SU-DHL-6 (cell line): ENCODE data around the gene ATG14.
"Not testable (repeated sequence)": the region's sequence is repeated elsewhere in the genome, so short reads cannot be mapped to it uniquely, and the experiment has no call there.

Experiments used
- H2AFZ ChIP-seq: fragments of 200-600 bp; sonication (generic); 2 replicates; pipeline ENCODE4 v1.6.1; 2014; ENCODE audit warnings: low read depth, mild to moderate bottlenecking, moderate library complexity, mixed read lengths, antibody characterized with exemption, low read length; ENCODE audit not compliant: severe bottlenecking
- H3F3A ChIP-seq: fragments of 200-600 bp; shearing (Covaris generic); 2 replicates; pipeline ENCODE4 v1.6.0; 2016; ENCODE audit warnings: antibody characterized with exemption, mild to moderate bottlenecking; ENCODE audit not compliant: insufficient read depth
- H3K27ac ChIP-seq: fragments of 200-600 bp; sonication (generic); 2 replicates; pipeline ENCODE4 v1.5.1; 2016; ENCODE audit warnings: low read depth, mild to moderate bottlenecking, low read length, moderate library complexity, mixed read lengths
- H3K27me3 ChIP-seq: fragments of 200-600 bp; sonication (generic), shearing (Covaris generic); 2 replicates; pipeline ENCODE4 v1.6.0; 2014; ENCODE audit warnings: mild to moderate bottlenecking, low read length
- H3K36me3 ChIP-seq: fragments of 200-600 bp; sonication (generic); 2 replicates; pipeline ENCODE4 v1.6.1; 2014; ENCODE audit warnings: mild to moderate bottlenecking, low read length, mixed read lengths
- H3K4me2 ChIP-seq: fragments of 300-600, 200-600 bp; shearing (Covaris generic), sonication (generic); 2 replicates; pipeline ENCODE4 v1.6.0; 2014; ENCODE audit warnings: low read length, low read depth, mild to moderate bottlenecking; ENCODE audit not compliant: poor library complexity, severe bottlenecking
- H3K4me3 ChIP-seq: fragments of 200-600 bp; sonication (generic); 2 replicates; pipeline ENCODE4 v1.5.1; 2014; ENCODE audit warnings: antibody characterized with exemption, low read length, mild to moderate bottlenecking, mixed read lengths; ENCODE audit not compliant: insufficient read depth, poor library complexity, severe bottlenecking
- H3K79me2 ChIP-seq: fragments of 200-600 bp; sonication (generic); 2 replicates; pipeline ENCODE4 v1.6.1; 2014; ENCODE audit warnings: mild to moderate bottlenecking, low read length, moderate library complexity; ENCODE audit not compliant: insufficient read depth
- H3K9ac ChIP-seq: fragments of 200-600 bp; sonication (generic); 2 replicates; pipeline ENCODE4 v1.7.0; 2014; ENCODE audit warnings: mild to moderate bottlenecking, low read length
- H3K9me2 ChIP-seq: fragments of 200-600 bp; sonication (generic); replicated peaks from 2 replicates; pipeline ENCODE4 v1.6.1; 2014; ENCODE audit warnings: low read length; ENCODE audit not compliant: insufficient read depth
- H3K9me3 ChIP-seq: fragments of 200-600 bp; sonication (generic); 2 replicates; pipeline ENCODE4 v1.6.1; 2014; ENCODE audit warnings: low read length, mixed read lengths; ENCODE audit not compliant: insufficient read depth
- H4K20me1 ChIP-seq: fragments of 200-600 bp; sonication (generic); 2 replicates; pipeline ENCODE4 v1.6.1; 2014; ENCODE audit warnings: low read depth, mild to moderate bottlenecking, antibody characterized with exemption, low read length, moderate library complexity, mixed read lengths
- EZH2phosphoT487 ChIP-seq: fragments of 200-600 bp; sonication (generic), shearing (Covaris generic); conservative IDR thresholded peaks from 2 replicates; pipeline ENCODE4 v1.6.1; 2018; ENCODE audit warnings: mild to moderate bottlenecking, antibody characterized with exemption, low read length, moderate library complexity, mixed read lengths
- TF ChIP-seq, protein P1 (sequence below): fragments of 200-600 bp; sonication (generic); IDR thresholded peaks from one replicate; pipeline ENCODE4 v1.5.1; 2017; ENCODE audit warnings: antibody characterized with exemption, mild to moderate bottlenecking, low read length, moderate library complexity; ENCODE audit not compliant: insufficient read depth, poor library complexity, severe bottlenecking

ATG14 gene, protein sequence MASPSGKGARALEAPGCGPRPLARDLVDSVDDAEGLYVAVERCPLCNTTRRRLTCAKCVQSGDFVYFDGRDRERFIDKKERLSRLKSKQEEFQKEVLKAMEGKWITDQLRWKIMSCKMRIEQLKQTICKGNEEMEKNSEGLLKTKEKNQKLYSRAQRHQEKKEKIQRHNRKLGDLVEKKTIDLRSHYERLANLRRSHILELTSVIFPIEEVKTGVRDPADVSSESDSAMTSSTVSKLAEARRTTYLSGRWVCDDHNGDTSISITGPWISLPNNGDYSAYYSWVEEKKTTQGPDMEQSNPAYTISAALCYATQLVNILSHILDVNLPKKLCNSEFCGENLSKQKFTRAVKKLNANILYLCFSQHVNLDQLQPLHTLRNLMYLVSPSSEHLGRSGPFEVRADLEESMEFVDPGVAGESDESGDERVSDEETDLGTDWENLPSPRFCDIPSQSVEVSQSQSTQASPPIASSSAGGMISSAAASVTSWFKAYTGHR

DNA sequence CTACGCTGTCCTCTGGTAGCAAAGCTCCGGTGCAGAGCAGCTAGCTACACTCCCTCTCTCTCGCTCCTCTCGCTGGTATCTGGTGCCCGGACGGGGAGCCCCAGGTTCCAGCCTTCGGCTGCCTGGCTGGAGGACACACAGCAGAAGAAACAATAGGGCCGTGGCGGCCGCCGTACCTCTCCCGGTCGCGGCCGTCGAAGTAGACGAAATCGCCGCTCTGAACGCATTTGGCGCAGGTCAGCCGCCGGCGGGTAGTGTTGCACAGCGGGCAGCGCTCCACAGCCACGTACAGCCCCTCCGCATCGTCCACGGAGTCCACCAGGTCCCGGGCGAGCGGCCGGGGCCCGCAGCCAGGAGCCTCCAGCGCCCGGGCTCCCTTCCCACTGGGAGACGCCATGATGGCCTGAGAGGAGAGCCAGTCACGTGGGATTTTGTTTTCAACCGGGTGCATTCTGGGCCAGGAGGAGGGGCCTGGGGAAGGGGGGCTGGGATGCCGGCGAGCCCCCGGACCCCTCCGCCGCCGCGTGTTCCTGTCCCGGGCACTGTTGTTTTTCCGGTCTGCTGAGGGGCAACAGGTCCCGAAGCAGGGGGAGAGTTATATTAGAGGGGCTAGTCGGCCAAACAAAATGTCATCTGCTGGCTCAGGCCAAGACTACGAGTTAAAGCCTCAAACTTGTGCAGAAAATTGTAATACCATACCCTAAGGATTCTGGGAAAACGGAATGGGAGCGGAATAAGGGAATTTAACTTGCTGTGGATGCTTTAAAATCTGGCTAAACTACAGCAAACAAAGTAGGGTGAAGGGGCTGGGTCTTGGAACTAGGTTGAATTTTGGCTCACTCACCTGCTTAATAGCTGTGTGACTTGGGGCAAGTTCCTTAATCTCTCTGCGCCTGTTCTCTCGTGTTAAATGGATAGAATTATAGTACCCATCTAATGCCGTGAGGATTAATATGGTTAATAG, at the start of gene ATG14:
TSS of gene ATG14 (minus strand) at position 405 of the 964 bp plus-strand sequence. CDS start at position 397, 8 bp downstream.
- no peaks in the 10 kb centered on the region for H3K36me3 ChIP-seq
- H2AFZ ChIP-seq, result peak within 1 kb of the TSS; percentile 99
- TF ChIP-seq, protein P1, sequence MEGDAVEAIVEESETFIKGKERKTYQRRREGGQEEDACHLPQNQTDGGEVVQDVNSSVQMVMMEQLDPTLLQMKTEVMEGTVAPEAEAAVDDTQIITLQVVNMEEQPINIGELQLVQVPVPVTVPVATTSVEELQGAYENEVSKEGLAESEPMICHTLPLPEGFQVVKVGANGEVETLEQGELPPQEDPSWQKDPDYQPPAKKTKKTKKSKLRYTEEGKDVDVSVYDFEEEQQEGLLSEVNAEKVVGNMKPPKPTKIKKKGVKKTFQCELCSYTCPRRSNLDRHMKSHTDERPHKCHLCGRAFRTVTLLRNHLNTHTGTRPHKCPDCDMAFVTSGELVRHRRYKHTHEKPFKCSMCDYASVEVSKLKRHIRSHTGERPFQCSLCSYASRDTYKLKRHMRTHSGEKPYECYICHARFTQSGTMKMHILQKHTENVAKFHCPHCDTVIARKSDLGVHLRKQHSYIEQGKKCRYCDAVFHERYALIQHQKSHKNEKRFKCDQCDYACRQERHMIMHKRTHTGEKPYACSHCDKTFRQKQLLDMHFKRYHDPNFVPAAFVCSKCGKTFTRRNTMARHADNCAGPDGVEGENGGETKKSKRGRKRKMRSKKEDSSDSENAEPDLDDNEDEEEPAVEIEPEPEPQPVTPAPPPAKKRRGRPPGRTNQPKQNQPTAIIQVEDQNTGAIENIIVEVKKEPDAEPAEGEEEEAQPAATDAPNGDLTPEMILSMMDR, result no peak
- TF ChIP-seq EZH2phosphoT487, result no peak
- no peaks in the 10 kb centered on the region for H3F3A ChIP-seq
- peak within 1 kb of the TSS; percentile 76 for H3K4me2 ChIP-seq
- H3K79me2 ChIP-seq, result no peaks in the 10 kb centered on the region; the same call in 1 of the 2 replicates
- no peaks in the 10 kb centered on the region for H4K20me1 ChIP-seq
- no peaks in the 10 kb centered on the region for H3K9me2 ChIP-seq
- H3K27me3 ChIP-seq, result no peaks in the 10 kb centered on the region
- peak within 1 kb of the TSS; percentile 89 for H3K4me3 ChIP-seq
- no peaks in the 10 kb centered on the region for H3K9me3 ChIP-seq
- no peak within 1 kb of the TSS for H3K27ac ChIP-seq
- H3K9ac ChIP-seq, result peak within 1 kb of the TSS; percentile 71

DNA sequence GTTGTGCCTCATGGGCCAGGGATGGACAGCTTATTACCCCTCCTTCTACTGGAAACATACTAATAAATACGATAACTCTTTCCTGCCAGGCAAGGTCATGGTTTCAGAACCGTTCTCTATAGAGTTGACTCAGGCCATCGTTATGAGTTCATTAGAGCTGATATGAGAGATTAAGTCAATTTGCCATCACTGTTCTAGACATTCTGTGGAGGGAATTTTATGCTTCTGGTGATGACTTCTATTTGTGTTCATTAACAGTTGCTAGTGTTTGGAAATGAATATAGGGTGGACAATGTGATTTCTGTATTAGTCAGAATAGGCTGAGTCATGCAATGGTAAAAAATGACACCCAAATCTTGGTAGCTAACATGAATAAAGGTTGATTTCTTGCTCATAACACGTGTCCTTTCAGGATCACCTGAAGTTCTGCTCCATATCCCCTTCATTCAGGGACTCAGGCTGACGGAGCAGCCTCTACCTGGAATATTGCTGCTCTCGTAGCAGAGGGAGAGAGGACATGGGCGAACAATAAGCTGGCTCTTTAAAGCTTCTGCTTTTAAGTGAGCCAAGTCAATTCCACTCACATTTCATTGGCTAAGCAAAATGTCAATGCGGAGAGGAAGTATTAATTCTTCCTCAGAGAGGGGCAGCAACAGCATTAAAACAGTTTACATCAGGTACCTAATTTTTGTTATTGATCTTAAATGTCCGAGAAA, 47.3 kb upstream of the ATG14 start:
- no peak overlapping the region for H3K4me3 ChIP-seq
- H3K79me2 ChIP-seq, result no peaks in the 10 kb centered on the region
- H3K9me3 ChIP-seq, result no peaks in the 10 kb centered on the region
- H2AFZ ChIP-seq, result no peak overlapping the region
- H3K27ac ChIP-seq, result no peak overlapping the region
- H4K20me1 ChIP-seq, result no peaks in the 10 kb centered on the region
- no peaks in the 10 kb centered on the region for H3K36me3 ChIP-seq
- TF ChIP-seq EZH2phosphoT487, result no peak
- TF ChIP-seq, protein P1, result no peak
- H3K27me3 ChIP-seq, result no peaks in the 10 kb centered on the region
- H3K9me2 ChIP-seq, result no peaks in the 10 kb centered on the region
- H3K4me2 ChIP-seq, result no peak overlapping the region
- H3F3A ChIP-seq, result no peaks in the 10 kb centered on the region
- H3K9ac ChIP-seq, result no peak overlapping the region

DNA sequence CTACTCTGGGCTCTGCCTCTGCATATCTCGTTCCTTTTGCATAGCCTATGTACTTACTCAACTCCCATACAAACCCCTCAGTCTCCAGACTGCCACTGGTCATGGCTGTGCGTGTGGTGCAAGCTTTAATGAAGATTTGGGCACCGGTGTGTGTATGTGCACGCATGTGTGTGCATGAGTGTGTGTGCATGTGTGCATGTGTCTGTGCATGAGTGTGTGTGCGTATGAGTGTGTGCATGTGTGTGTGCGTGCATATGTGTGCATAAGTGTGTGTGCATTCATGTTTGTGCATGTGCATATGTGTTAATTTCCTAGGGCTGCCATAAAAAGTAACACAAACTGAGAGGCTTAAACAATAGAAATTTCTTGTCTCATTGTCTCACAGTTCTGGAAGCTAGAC, 45.9 kb upstream of the ATG14 start:
- no peaks in the 10 kb centered on the region for H3K9me2 ChIP-seq
- no peak overlapping the region for H3K4me3 ChIP-seq
- no peak overlapping the region for H3K9ac ChIP-seq
- TF ChIP-seq, protein P1, result no peak
- TF ChIP-seq EZH2phosphoT487, result no peak
- no peaks in the 10 kb centered on the region for H3F3A ChIP-seq
- no peaks in the 10 kb centered on the region for H3K9me3 ChIP-seq
- H3K27ac ChIP-seq, result no peak overlapping the region
- no peak overlapping the region for H2AFZ ChIP-seq
- no peak overlapping the region for H3K4me2 ChIP-seq
- no peaks in the 10 kb centered on the region for H3K79me2 ChIP-seq
- no peaks in the 10 kb centered on the region for H3K27me3 ChIP-seq
- no peaks in the 10 kb centered on the region for H4K20me1 ChIP-seq
- H3K36me3 ChIP-seq, result no peaks in the 10 kb centered on the region

DNA sequence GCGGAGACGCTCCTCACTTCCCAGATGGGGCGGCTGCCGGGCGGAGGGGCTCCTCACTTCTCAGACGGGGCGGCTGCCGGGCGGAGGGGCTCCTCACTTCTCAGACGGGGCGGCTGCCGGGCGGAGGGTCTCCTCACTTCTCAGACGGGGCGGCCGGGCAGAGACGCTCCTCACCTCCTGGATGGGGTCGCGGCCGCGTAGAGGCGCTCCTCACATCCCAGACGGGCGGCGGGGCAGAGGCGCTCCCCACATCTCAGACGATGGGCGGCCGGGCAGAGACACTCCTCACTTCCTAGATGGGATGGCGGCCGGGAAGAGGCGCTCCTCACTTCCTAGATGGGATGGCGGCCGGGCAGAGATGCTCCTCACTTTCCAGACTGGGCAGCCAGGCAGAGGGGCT, 44.8 kb upstream of the ATG14 start:
- H4K20me1 ChIP-seq, H3K27ac ChIP-seq, H3K9me3 ChIP-seq, H2AFZ ChIP-seq, H3K4me2 ChIP-seq, H3K79me2 ChIP-seq, H3K36me3 ChIP-seq, H3K27me3 ChIP-seq, H3K4me3 ChIP-seq, H3F3A ChIP-seq, H3K9ac ChIP-seq, H3K9me2 ChIP-seq: not testable (repeated sequence)
